Measurements from ENCODE around the gene CDC42.

- TF ChIP-seq, protein P1, sequence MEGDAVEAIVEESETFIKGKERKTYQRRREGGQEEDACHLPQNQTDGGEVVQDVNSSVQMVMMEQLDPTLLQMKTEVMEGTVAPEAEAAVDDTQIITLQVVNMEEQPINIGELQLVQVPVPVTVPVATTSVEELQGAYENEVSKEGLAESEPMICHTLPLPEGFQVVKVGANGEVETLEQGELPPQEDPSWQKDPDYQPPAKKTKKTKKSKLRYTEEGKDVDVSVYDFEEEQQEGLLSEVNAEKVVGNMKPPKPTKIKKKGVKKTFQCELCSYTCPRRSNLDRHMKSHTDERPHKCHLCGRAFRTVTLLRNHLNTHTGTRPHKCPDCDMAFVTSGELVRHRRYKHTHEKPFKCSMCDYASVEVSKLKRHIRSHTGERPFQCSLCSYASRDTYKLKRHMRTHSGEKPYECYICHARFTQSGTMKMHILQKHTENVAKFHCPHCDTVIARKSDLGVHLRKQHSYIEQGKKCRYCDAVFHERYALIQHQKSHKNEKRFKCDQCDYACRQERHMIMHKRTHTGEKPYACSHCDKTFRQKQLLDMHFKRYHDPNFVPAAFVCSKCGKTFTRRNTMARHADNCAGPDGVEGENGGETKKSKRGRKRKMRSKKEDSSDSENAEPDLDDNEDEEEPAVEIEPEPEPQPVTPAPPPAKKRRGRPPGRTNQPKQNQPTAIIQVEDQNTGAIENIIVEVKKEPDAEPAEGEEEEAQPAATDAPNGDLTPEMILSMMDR (conservative IDR thresholded peaks at IDR 0.05; ENCODE audit: low read length): no peak
- TF ChIP-seq EZH2phosphoT487 (IDR thresholded peaks at IDR 0.05; ENCODE audit: borderline replicate concordance): no peak
These were observed 84.7 kb downstream of the CDC42 start for GRCh38 chr1:22137004-22137720.
